Caco-2 (cell line): Measurements from ENCODE around the gene EML4. TPM values are rescaled to one million over a fixed set of nuclear protein-coding genes. Genes with fewer than 3 reads are reported as not detected.

Source experiments
- BruUV-seq: library from RNA; stranded (reverse); fragments of 400-500 nt; replicated peaks from 2 replicates; lab custom pipeline; 2021; lab: Mats Ljungman, UMichigan
- CTCF ChIA-PET: fragments of 300-600 bp; sonication (Branson Sonifier 250); formaldehyde crosslinking; loops from one replicate; lab custom pipeline; 2022; ENCODE audit warnings: antibody characterized with exemption; lab: Charles Lee
- POLR2A ChIA-PET: fragments of 300-600 bp; sonication (Branson Sonifier 250); formaldehyde crosslinking; loops from one replicate; lab custom pipeline; 2022; ENCODE audit warnings: antibody characterized with exemption; lab: Charles Lee
- DNase-seq, 2 experiments: peaks; one replicate each; pipeline versions ENCODE4 v3.0.0 to v3.0.0-alpha.2; 2020 to 2022
- H3K27me3 ChIP-seq: replicated peaks from 2 replicates; pipeline ENCODE4 v1.6.0; 2011; ENCODE audit warnings: low read length; ENCODE audit not compliant: control insufficient read depth, insufficient read depth
- H3K36me3 ChIP-seq: 2 replicates; pipeline ENCODE4 v1.5.1; 2011; ENCODE audit warnings: low read length; ENCODE audit not compliant: control insufficient read depth, insufficient read depth
- H3K4me1 ChIP-seq: fragments of 250-450 bp; sonication (Bioruptor Pico); 2 replicates; pipeline ENCODE4 v1.5.1; 2020; ENCODE audit warnings: mild to moderate bottlenecking
- H3K4me3 ChIP-seq: 2 replicates; pipeline ENCODE4 v1.5.1; 2011; ENCODE audit warnings: low read depth, mild to moderate bottlenecking, control low read depth, low read length
- H3K9me3 ChIP-seq: fragments of 250-450 bp; sonication (Bioruptor Pico); 2 replicates; pipeline ENCODE4 v1.5.1; 2020; ENCODE audit warnings: mild to moderate bottlenecking, moderate library complexity
- H3K27ac Mint-ChIP-seq: one replicate; pipeline ENCODE4 v1.8.0; 2022; ENCODE audit warnings: mixed read lengths; ENCODE audit not compliant: unreplicated experiment
- H3K27me3 Mint-ChIP-seq: one replicate; pipeline ENCODE4 v1.8.0; 2022; ENCODE audit warnings: mixed read lengths; ENCODE audit not compliant: insufficient read depth, unreplicated experiment
- H3K36me3 Mint-ChIP-seq: one replicate; pipeline ENCODE4 v1.8.0; 2022; ENCODE audit warnings: mild to moderate bottlenecking, mixed read lengths; ENCODE audit not compliant: insufficient read depth, unreplicated experiment
- H3K4me1 Mint-ChIP-seq: one replicate; pipeline ENCODE4 v1.8.0; 2022; ENCODE audit warnings: low read depth, mixed read lengths; ENCODE audit not compliant: unreplicated experiment
- H3K4me3 Mint-ChIP-seq: one replicate; pipeline ENCODE4 v1.8.0; 2022; ENCODE audit warnings: mild to moderate bottlenecking, moderate library complexity, mixed read lengths; ENCODE audit not compliant: unreplicated experiment
- H3K9me3 Mint-ChIP-seq: one replicate; pipeline ENCODE4 v1.8.0; 2022; ENCODE audit warnings: mixed read lengths; ENCODE audit not compliant: unreplicated experiment
- intact Hi-C: fragments of 100-400 bp; cut with micrococcal nuclease; formaldehyde crosslinking; loops from one replicate; pipeline ENCODE4 v1.10.0; 2022; ENCODE audit not compliant: unreplicated experiment
- total RNA-seq: library from RNA; stranded (reverse); gene quantifications from 2 replicates; pipeline ENCODE4 v1.2.3, GENCODE V29; 2022
- TF ChIP-seq, protein P1 (sequence below), 2 experiments: fragments of 200-600 bp in 1 of 2; IDR thresholded peaks; 1 replicate in 1 of 2; 2 replicates in 1 of 2; pipeline versions ENCODE4 v1.5.1 to v1.8.0; 2011 to 2022; ENCODE audit warnings: antibody characterized with exemption in 1 of 2, control low read depth in 1 of 2, inconsistent platforms in 1 of 2, low read depth in 1 of 2, low read length in 1 of 2, mild to moderate bottlenecking in 1 of 2, moderate library complexity in 1 of 2; ENCODE audit not compliant: insufficient read depth in 1 of 2, severe bottlenecking in 1 of 2, unreplicated experiment in 1 of 2

The EML4 gene
- total RNA-seq, 1 experiment from 2014 or later: 125 TPM

DNA sequence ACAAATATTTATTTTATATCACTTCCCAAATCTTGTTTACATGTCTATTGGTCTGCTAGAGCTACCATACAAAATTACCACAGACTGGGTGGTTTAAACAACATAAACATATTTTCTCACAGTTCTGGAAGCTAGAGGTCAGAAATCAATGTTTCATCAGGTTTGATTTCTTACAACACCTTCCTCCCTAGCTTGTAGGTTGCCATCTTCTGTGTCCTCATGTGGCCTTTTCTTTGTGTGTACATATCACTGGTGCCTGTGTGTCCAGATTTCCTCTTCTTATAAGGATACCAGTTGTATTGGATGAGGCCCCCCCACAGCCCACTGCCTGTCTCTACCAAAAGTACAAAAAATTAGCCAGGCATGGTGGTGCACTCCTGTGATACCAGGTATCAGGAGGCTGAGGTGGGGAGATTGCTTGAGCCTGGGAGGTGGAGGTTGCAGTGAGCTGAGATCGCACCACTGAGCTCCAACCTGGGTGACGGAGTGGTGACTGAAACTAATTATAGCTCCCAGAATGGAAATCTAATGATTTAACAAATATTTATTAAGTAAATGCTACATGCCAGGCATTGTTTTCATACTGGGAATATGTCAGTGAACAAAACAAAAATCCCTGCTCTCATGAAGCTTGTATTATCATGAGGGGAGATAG, 13.6 kb downstream of the EML4 start:
- POLR2A ChIA-PET: interaction anchor here (0.8 to 1.0 kb wide), 2 partner anchors 8 to 41 kb away, joined by 3 read pairs; no protein-coding TSS in a partner anchor

GRCh38 chr2:42183775-42184174, 14.6 kb downstream of the EML4 start:
- Mint-ChIP-seq H3K4me1 (peaks cover 25% of the 10 kb centered on the region), H3K9me3 (no peaks in the 10 kb centered on the region), H3K4me3 (no peak overlapping the region), H3K27ac (no peak overlapping the region), H3K27me3 (no peaks in the 10 kb centered on the region), H3K36me3 (peaks cover 31% of the 10 kb centered on the region)
- POLR2A ChIA-PET: no interaction called here
- peaks cover 54% of the 10 kb centered on the region for H3K4me1 ChIP-seq
- H3K27me3 ChIP-seq: no peaks in the 10 kb centered on the region
- CTCF ChIA-PET: interaction anchor here (1.0 kb wide), 1 partner anchor 12 kb away, joined by 3 read pairs; no protein-coding TSS in a partner anchor
- TF ChIP-seq, protein P1, sequence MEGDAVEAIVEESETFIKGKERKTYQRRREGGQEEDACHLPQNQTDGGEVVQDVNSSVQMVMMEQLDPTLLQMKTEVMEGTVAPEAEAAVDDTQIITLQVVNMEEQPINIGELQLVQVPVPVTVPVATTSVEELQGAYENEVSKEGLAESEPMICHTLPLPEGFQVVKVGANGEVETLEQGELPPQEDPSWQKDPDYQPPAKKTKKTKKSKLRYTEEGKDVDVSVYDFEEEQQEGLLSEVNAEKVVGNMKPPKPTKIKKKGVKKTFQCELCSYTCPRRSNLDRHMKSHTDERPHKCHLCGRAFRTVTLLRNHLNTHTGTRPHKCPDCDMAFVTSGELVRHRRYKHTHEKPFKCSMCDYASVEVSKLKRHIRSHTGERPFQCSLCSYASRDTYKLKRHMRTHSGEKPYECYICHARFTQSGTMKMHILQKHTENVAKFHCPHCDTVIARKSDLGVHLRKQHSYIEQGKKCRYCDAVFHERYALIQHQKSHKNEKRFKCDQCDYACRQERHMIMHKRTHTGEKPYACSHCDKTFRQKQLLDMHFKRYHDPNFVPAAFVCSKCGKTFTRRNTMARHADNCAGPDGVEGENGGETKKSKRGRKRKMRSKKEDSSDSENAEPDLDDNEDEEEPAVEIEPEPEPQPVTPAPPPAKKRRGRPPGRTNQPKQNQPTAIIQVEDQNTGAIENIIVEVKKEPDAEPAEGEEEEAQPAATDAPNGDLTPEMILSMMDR (IDR thresholded peaks at IDR 0.05; ENCODE audit: insufficient read depth in 1 of 2, low read depth in 1 of 2, low read length in 1 of 2, severe bottlenecking in 1 of 2, unreplicated experiment in 1 of 2): no peak
- peaks cover 1% of the 10 kb centered on the region; the same call in 1 of the 2 replicates for H3K36me3 ChIP-seq
- no peak for DNase-seq
- H3K9me3 ChIP-seq: no peaks in the 10 kb centered on the region
- no TSS peak for BruUV-seq
- intact Hi-C loops: no loop called here
- H3K4me3 ChIP-seq: no peak overlapping the region

More for the DNA sequence above, 13.6 kb downstream of the EML4 start:
- H3K9me3 ChIP-seq: no peaks in the 10 kb centered on the region
- Mint-ChIP-seq H3K27me3 (no peaks in the 10 kb centered on the region), H3K27ac (no peak overlapping the region), H3K4me1 (peaks cover 22% of the 10 kb centered on the region), H3K9me3 (no peaks in the 10 kb centered on the region), H3K4me3 (no peak overlapping the region), H3K36me3 (peaks cover 31% of the 10 kb centered on the region)
- no TSS peak for BruUV-seq
- intact Hi-C loops: no loop called here
- no peak for DNase-seq
- CTCF ChIA-PET: interaction anchor here (0.6 to 1.0 kb wide), 2 partner anchors 13 to 610 kb away, joined by 3 read pairs; no protein-coding TSS in a partner anchor
- H3K4me1 ChIP-seq: peaks cover 51% of the 10 kb centered on the region
- H3K4me3 ChIP-seq: no peak overlapping the region
- peaks cover 1% of the 10 kb centered on the region; the same call in 1 of the 2 replicates for H3K36me3 ChIP-seq
- TF ChIP-seq, protein P1 (IDR thresholded peaks at IDR 0.05; ENCODE audit: insufficient read depth in 1 of 2, low read depth in 1 of 2, low read length in 1 of 2, severe bottlenecking in 1 of 2, unreplicated experiment in 1 of 2): no peak
- H3K27me3 ChIP-seq: no peaks in the 10 kb centered on the region

GRCh38 chr2:42184346-42184745, 15.2 kb downstream of the EML4 start:
- BruUV-seq: no TSS peak
- CTCF ChIA-PET: no interaction called here
- H3K36me3 Mint-ChIP-seq: peaks cover 25% of the 10 kb centered on the region
- peaks cover 20% of the 10 kb centered on the region for H3K4me1 Mint-ChIP-seq
- Histone ChIP-seq H3K9me3 (no peaks in the 10 kb centered on the region), H3K4me3 (no peak overlapping the region), H3K36me3 (peaks cover 1% of the 10 kb centered on the region; the same call in 1 of the 2 replicates), H3K4me1 (peaks cover 60% of the 10 kb centered on the region), H3K27me3 (no peaks in the 10 kb centered on the region)
- POLR2A ChIA-PET: no interaction called here
- no peak overlapping the region for H3K4me3 Mint-ChIP-seq
- TF ChIP-seq, protein P1 (IDR thresholded peaks at IDR 0.05; ENCODE audit: insufficient read depth in 1 of 2, low read depth in 1 of 2, low read length in 1 of 2, severe bottlenecking in 1 of 2, unreplicated experiment in 1 of 2): no peak
- H3K27ac Mint-ChIP-seq: peak overlapping the region; percentile 9
- intact Hi-C loops: no loop called here
- DNase-seq: no peak
- no peaks in the 10 kb centered on the region for H3K9me3 Mint-ChIP-seq
- no peaks in the 10 kb centered on the region for H3K27me3 Mint-ChIP-seq
